Endothelial cell of umbilical vein (primary cell): ENCODE results near the gene GAS5. TPM values are rescaled to one million over a fixed set of nuclear protein-coding genes. Genes with fewer than 3 reads are reported as not detected.

Experiments
- BruUV-seq: library from RNA; stranded (reverse); fragments of 400-500 nt; replicated peaks from 2 replicates; lab custom pipeline; 2021; lab: Mats Ljungman, UMichigan
- CTCF ChIA-PET: fragments of 300-600, 350-600 bp; sonication (Branson Sonifier 250); formaldehyde crosslinking; loops from one replicate; lab custom pipeline; 2021; ENCODE audit warnings: antibody characterized with exemption, inconsistent platforms; lab: Charles Lee
- POLR2A ChIA-PET: fragments of 300-600, 350-600 bp; sonication (Branson Sonifier 250); formaldehyde crosslinking; loops from one replicate; lab custom pipeline; 2021; ENCODE audit warnings: antibody characterized with exemption, inconsistent platforms; lab: Charles Lee
- DNase-seq: peaks from one replicate; pipeline ENCODE4 v3.0.0-alpha.2; 2011; ENCODE audit warnings: low read depth, low spot score
- FAIRE-seq: peaks from 2 replicates; lab custom pipeline; 2011; peaks lifted over from hg19 to GRCh38; lab: Jason Lieb, UNC
- H2AFZ ChIP-seq: 2 replicates; pipeline ENCODE4 v1.6.0; 2012; ENCODE audit warnings: low read depth, low read length, control low read depth, inconsistent platforms
- H3K27ac ChIP-seq: 2 replicates; pipeline ENCODE4 v1.5.1; 2011; ENCODE audit warnings: low read depth, mild to moderate bottlenecking, control low read depth, low read length, moderate library complexity; ENCODE audit not compliant: insufficient read depth
- H3K27me3 ChIP-seq, 2 experiments: 2 replicates each; pipeline versions ENCODE4 v1.6.0 to v1.6.1; 2011; ENCODE audit warnings: low read length in 2 of 2, mixed read lengths in 1 of 2; ENCODE audit not compliant: control insufficient read depth in 2 of 2, insufficient read depth in 2 of 2
- H3K36me3 ChIP-seq, 2 experiments: 2 replicates in 1 of 2; 3 replicates in 1 of 2; pipeline ENCODE4 v1.5.1; 2011; ENCODE audit warnings: low read length in 2 of 2, mild to moderate bottlenecking in 1 of 2, moderate library complexity in 1 of 2; ENCODE audit not compliant: control insufficient read depth in 2 of 2, insufficient read depth in 2 of 2; ENCODE audit errors: extremely low read depth in 1 of 2
- H3K4me1 ChIP-seq: 3 replicates; pipeline ENCODE4 v1.5.1; 2011; ENCODE audit warnings: mild to moderate bottlenecking, low read length; ENCODE audit not compliant: control insufficient read depth, insufficient read depth; ENCODE audit errors: extremely low read depth
- H3K4me2 ChIP-seq: 2 replicates; pipeline ENCODE4 v1.6.1; 2011; ENCODE audit warnings: low read length, control low read depth, mixed read lengths; ENCODE audit not compliant: insufficient read depth
- H3K4me3 ChIP-seq, 3 experiments: fragments of 200-600 bp in 1 of 3; sonication (generic), shearing (Covaris generic) in 1 of 3; replicated peaks in 1 of 3; 2 replicates each; pipeline ENCODE4 v1.5.1; 2011 to 2016; ENCODE audit warnings: control low read depth in 3 of 3, low read length in 3 of 3, mild to moderate bottlenecking in 2 of 3, inconsistent platforms in 1 of 3, low read depth in 1 of 3, moderate library complexity in 1 of 3; ENCODE audit not compliant: insufficient read depth in 1 of 3
- H3K79me2 ChIP-seq: 2 replicates; pipeline ENCODE4 v1.6.0; 2012; ENCODE audit warnings: low read length, inconsistent platforms; ENCODE audit not compliant: control insufficient read depth, insufficient read depth
- H3K9ac ChIP-seq: replicated peaks from 2 replicates; pipeline ENCODE3; 2011; ENCODE audit warnings: low read length, control low read depth; ENCODE audit not compliant: insufficient read depth; ENCODE audit errors: extremely low read depth
- H3K9me1 ChIP-seq: replicated peaks from 3 replicates; pipeline ENCODE4 v1.6.0; 2011; ENCODE audit warnings: mild to moderate bottlenecking, low read length; ENCODE audit not compliant: control insufficient read depth, insufficient read depth; ENCODE audit errors: extremely low read depth
- H3K9me3 ChIP-seq: replicated peaks from 2 replicates; pipeline ENCODE4 v1.5.1; 2012; ENCODE audit warnings: low read length, inconsistent platforms; ENCODE audit not compliant: control insufficient read depth, insufficient read depth
- H4K20me1 ChIP-seq: replicated peaks from 2 replicates; pipeline ENCODE3; 2011; ENCODE audit warnings: mild to moderate bottlenecking, low read length; ENCODE audit not compliant: control insufficient read depth, insufficient read depth; ENCODE audit errors: extremely low read depth
- FOS ChIP-seq: IDR thresholded peaks from 2 replicates; pipeline ENCODE4 v1.6.1; 2011; ENCODE audit warnings: mild to moderate bottlenecking, low read length, moderate library complexity, borderline replicate concordance; ENCODE audit not compliant: insufficient read depth
- GATA2 ChIP-seq: IDR thresholded peaks from 2 replicates; pipeline ENCODE4 v1.7.0; 2011; ENCODE audit warnings: low read depth, mild to moderate bottlenecking, moderate library complexity, mixed read lengths, low read length; ENCODE audit not compliant: insufficient read length, insufficient read depth
- JUN ChIP-seq: IDR thresholded peaks from 2 replicates; pipeline ENCODE4 v1.6.1; 2011; ENCODE audit warnings: borderline replicate concordance, low read depth; ENCODE audit not compliant: insufficient read length, insufficient read depth
- MYC ChIP-seq: IDR thresholded peaks from one replicate; pipeline ENCODE4 v1.6.1; 2011; ENCODE audit warnings: mild to moderate bottlenecking, low read depth, low read length
- dilution Hi-C: fragments of 300-500 bp; cut with MboI; formaldehyde crosslinking; loops from one replicate; pipeline ENCODE4 v1.15.0; 2019; ENCODE audit warnings: low sequenced_read_pairs; ENCODE audit not compliant: extremely low pct_ligation_motif_present
- intact Hi-C: fragments of 100-400 bp; cut with micrococcal nuclease; formaldehyde crosslinking; loops from one replicate; pipeline ENCODE4 v1.10.0; 2022
- polyA plus RNA-seq, 4 experiments: library from polyadenylated mRNA; depleted of rRNA in 3 of 4; stranded (reverse) in 3 of 4; unstranded in 1 of 4; fragments of >200 nt; gene quantifications; 2 replicates each; pipeline versions ENCODE4 v1.2.1 to v1.2.3, GENCODE V29; 2011 to 2012; ENCODE audit warnings: missing spikeins in 1 of 4
- total RNA-seq: library from RNA; stranded (reverse); gene quantifications from 2 replicates; pipeline ENCODE4 v1.2.3, GENCODE V29; 2021
- TF ChIP-seq, protein P1 (sequence below): IDR thresholded peaks from 2 replicates; pipeline ENCODE4 v1.6.1; 2011; ENCODE audit not compliant: insufficient read depth, insufficient read length

GAS5 gene
- total and polyA plus RNA-seq, 2 donors (not counting 3 experiments of a cell fraction or from before 2014, with no cell fraction given), result 343 to 492 TPM

DNA sequence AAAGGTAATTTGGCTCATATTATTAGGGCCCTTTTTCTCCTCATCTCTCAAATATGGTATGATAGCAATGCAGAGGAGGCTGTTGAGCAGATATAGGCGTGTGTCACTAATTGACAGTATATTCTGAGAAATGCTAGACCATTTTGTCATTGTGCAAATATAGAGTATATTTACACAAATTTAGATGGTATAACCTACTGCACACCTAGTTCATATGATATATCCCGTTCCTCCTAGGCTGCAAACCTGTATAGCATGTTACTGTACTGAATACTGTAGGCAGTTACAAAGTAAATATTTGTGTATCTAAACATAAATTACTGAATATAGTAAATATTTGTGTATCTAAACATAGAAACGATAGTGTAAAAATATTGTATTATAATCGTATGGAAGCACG, 8.9 kb upstream of the GAS5 start:
- no peak overlapping the region for H3K4me3 ChIP-seq
- H3K36me3 ChIP-seq, result no peaks in the 10 kb centered on the region
- dilution Hi-C loops (no loop called here), intact Hi-C loops (no loop called here)
- BruUV-seq, result no TSS peak
- no peak overlapping the region for H3K4me2 ChIP-seq
- H3K27ac ChIP-seq, result no peak overlapping the region
- POLR2A ChIA-PET, result no interaction called here
- no peak overlapping the region for H2AFZ ChIP-seq
- DNase-seq, result no peak
- no peak for TF ChIP-seq FOS
- TF ChIP-seq MYC, result no peak
- TF ChIP-seq, protein P1, sequence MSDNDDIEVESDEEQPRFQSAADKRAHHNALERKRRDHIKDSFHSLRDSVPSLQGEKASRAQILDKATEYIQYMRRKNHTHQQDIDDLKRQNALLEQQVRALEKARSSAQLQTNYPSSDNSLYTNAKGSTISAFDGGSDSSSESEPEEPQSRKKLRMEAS, result no peak
- TF ChIP-seq JUN, result no peak
- no peaks in the 10 kb centered on the region for H3K9me1 ChIP-seq
- H3K9me3 ChIP-seq, result no peaks in the 10 kb centered on the region
- CTCF ChIA-PET, result no interaction called here
- no peaks in the 10 kb centered on the region for H3K27me3 ChIP-seq
- FAIRE-seq, result no peak
- H3K9ac ChIP-seq, result no peak overlapping the region
- H4K20me1 ChIP-seq, result no peaks in the 10 kb centered on the region
- H3K79me2 ChIP-seq, result no peaks in the 10 kb centered on the region
- H3K4me1 ChIP-seq, result peaks cover 6% of the 10 kb centered on the region

DNA sequence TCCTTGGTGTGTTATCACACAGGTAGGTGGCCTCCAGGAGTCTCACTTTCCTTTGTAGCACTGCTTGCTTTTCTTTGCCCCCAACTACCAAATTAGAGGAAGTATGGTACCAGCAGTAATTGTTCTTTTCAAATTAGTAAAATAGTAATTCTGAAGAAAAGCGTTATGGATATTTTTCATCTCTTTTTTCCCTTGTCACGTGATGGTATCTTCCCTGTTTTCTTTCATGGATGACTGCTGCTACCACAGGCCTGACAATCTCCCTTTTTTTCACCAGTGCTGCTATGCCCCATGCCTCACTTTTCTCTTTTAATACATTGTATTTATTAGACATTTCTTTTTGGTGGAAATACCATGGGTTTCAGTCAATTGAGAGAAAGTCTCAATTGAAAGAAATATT, 3.7 kb upstream of the GAS5 start:
- intact Hi-C loops, result loop anchor here (2.0 kb wide), 2 partner anchors 43 to 441 kb away; no protein-coding TSS in a partner anchor
- FAIRE-seq (no peak), DNase-seq (no peak)
- BruUV-seq, result no TSS peak
- dilution Hi-C loops, result no loop called here
- peak overlapping the region; percentile 57 for H3K27ac ChIP-seq
- H3K9me1 ChIP-seq, result no peaks in the 10 kb centered on the region
- H2AFZ ChIP-seq, result peak overlapping the region; percentile 64
- peaks cover 0 to 4% of the 10 kb centered on the region in 2 experiments for H3K36me3 ChIP-seq
- H3K79me2 ChIP-seq, result peaks cover 13% of the 10 kb centered on the region
- no peaks in the 10 kb centered on the region for H3K27me3 ChIP-seq
- peak overlapping the region in 1 of 3 experiments; percentile 20 for H3K4me3 ChIP-seq
- ChIA-PET POLR2A (interaction anchor here (0.6 kb wide), 1 partner anchor 43 kb away, joined by 4 read pairs; no protein-coding TSS in a partner anchor), CTCF (no interaction called here)
- H4K20me1 ChIP-seq, result peaks cover 3% of the 10 kb centered on the region
- H3K4me1 ChIP-seq, result peaks cover 30% of the 10 kb centered on the region
- H3K9ac ChIP-seq, result no peak overlapping the region
- H3K9me3 ChIP-seq, result no peaks in the 10 kb centered on the region
- peak overlapping the region; percentile 49 for H3K4me2 ChIP-seq
- TF ChIP-seq GATA2, result no peak
